ENCODE measurements around the gene SUN1.

GRCh38 chr7:832968-833424 is 720 bp downstream of the SUN1 start:
- no peak for TF ChIP-seq CTCF (conservative IDR thresholded peaks at IDR 0.05; ENCODE audit: low read depth in 2 of 2)
- TF ChIP-seq EZH2 (IDR thresholded peaks at IDR 0.05; ENCODE audit: low read depth, unreplicated experiment) = no peak
- TF ChIP-seq STAT1 (IDR thresholded peaks at IDR 0.05; ENCODE audit: unreplicated experiment) = no peak
- no peak for TF ChIP-seq EZH2phosphoT487 (IDR thresholded peaks at IDR 0.05; ENCODE audit: unreplicated experiment)
- no peak for TF ChIP-seq REST (IDR thresholded peaks at IDR 0.05; ENCODE audit: unreplicated experiment)

Data from GM23338 (cell line).